GM06990 (cell line): ENCODE results near the gene KCNJ10.

Experiments used
- DNase-seq: peaks from one replicate; pipeline ENCODE4 v3.0.0-alpha.2; 2011; ENCODE audit not compliant: insufficient read length; ENCODE audit errors: extremely low read depth
- H3K27me3 ChIP-seq: replicated peaks from 2 replicates; pipeline ENCODE4 v1.6.0; 2011; ENCODE audit warnings: low read length; ENCODE audit not compliant: control insufficient read depth, insufficient read depth
- H3K36me3 ChIP-seq: 2 replicates; pipeline ENCODE4 v1.5.1; 2011; ENCODE audit warnings: low read length; ENCODE audit not compliant: control insufficient read depth, insufficient read depth
- H3K4me3 ChIP-seq: replicated peaks from 2 replicates; pipeline ENCODE4 v1.5.1; 2011; ENCODE audit warnings: low read depth, mild to moderate bottlenecking, control low read depth, low read length
- TF ChIP-seq, protein P1 (sequence below): IDR thresholded peaks from 2 replicates; pipeline ENCODE4 v1.5.1; 2011; ENCODE audit warnings: low read length, control low read depth, mild to moderate bottlenecking, inconsistent platforms; ENCODE audit not compliant: insufficient read depth, poor library complexity, severe bottlenecking

KCNJ10 gene

DNA sequence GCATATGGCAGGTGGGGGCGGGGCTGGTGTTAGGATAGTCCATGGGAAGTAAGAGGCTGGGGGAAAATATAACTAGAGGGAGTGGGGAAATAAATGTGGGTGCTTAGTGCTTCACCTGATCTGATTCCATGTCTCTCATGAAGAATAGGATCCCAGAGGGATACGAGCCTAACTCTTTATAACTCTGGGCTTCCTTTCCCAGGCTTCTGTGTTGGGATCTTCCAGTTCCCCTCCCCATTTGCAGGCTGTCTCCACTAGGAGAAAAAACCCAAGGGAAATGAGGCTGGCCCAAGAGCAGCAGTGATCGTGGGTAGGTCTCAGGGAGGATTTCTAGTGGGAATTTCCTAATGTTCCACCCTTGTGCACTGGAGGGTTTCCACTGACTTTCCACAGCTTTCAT lies 13.0 kb upstream of the KCNJ10 start:
- no peak for DNase-seq
- TF ChIP-seq, protein P1, sequence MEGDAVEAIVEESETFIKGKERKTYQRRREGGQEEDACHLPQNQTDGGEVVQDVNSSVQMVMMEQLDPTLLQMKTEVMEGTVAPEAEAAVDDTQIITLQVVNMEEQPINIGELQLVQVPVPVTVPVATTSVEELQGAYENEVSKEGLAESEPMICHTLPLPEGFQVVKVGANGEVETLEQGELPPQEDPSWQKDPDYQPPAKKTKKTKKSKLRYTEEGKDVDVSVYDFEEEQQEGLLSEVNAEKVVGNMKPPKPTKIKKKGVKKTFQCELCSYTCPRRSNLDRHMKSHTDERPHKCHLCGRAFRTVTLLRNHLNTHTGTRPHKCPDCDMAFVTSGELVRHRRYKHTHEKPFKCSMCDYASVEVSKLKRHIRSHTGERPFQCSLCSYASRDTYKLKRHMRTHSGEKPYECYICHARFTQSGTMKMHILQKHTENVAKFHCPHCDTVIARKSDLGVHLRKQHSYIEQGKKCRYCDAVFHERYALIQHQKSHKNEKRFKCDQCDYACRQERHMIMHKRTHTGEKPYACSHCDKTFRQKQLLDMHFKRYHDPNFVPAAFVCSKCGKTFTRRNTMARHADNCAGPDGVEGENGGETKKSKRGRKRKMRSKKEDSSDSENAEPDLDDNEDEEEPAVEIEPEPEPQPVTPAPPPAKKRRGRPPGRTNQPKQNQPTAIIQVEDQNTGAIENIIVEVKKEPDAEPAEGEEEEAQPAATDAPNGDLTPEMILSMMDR, result no peak
- no peaks in the 10 kb centered on the region; the same call in 1 of the 2 replicates for H3K36me3 ChIP-seq
- H3K27me3 ChIP-seq, result no peaks in the 10 kb centered on the region; the same call in 1 of the 2 replicates
- no peak overlapping the region for H3K4me3 ChIP-seq

DNA sequence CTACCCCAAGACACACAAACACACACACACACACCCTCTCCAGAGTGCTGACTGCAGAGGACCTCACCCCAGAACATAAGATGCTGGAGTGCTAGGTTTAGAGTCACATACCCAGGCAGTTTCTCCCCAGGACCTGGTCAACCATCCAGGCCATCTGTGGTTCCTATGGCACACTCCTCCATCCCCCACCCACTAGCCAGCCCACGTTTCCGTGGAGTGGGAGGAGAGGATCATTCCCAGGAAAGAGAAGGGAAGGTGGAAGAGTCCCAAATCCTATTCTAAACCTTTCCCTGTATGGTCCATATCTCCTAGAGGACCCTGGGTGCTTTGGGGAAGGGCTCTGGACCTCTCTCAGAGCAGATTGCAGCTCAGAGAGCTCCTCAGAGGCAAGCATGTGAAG lies 12.5 kb upstream of the KCNJ10 start:
- no peak for DNase-seq
- no peak overlapping the region for H3K4me3 ChIP-seq
- H3K27me3 ChIP-seq, result no peaks in the 10 kb centered on the region; the same call in 1 of the 2 replicates
- no peaks in the 10 kb centered on the region for H3K36me3 ChIP-seq
- TF ChIP-seq, protein P1, result no peak

DNA sequence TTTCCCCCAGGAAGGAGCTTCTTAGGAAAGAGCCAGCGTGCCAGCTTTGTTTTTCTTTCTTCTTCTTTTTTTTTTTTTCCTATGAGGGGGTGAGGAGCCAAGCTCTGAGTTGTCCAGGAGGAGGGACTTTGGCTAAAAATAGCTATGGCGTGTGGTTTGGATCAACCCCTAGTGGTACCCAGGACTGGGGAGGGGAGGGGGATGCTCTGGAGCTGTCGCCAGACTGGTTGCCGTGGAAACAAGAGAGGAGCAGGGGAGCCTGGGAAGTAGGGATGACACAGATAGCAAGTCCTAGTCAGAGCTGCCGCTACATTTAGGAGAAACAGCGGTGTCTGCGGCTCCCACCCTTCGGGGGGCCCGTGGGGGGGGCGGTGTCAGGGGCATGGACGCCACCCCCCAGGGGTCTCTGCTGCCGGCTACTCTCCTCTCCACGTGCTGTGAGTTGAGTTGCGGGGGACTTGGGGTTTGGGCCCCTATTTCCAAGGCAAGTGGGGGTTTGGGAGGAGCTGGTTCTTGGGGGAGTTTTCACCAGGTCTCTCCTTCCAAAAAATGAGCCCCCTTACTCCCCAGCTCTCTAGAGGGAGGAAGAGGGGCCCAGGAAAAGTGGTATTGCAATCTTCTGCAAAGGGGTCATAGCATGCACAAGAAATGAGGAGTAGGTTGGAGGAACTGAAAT lies 11.4 kb upstream of the KCNJ10 start, which contains the start of gene KCNJ9:
KCNJ9 (plus strand) TSS at position 278 of the 676 bp plus-strand sequence. CDS start 2,493 bp downstream, outside the sequence.
- Histone ChIP-seq H3K36me3 (no peaks in the 10 kb centered on the region), H3K4me3 (no peak within 1 kb of the TSS), H3K27me3 (no peaks in the 10 kb centered on the region; the same call in 1 of the 2 replicates)
- no peak for DNase-seq
- TF ChIP-seq, protein P1, result no peak

DNA sequence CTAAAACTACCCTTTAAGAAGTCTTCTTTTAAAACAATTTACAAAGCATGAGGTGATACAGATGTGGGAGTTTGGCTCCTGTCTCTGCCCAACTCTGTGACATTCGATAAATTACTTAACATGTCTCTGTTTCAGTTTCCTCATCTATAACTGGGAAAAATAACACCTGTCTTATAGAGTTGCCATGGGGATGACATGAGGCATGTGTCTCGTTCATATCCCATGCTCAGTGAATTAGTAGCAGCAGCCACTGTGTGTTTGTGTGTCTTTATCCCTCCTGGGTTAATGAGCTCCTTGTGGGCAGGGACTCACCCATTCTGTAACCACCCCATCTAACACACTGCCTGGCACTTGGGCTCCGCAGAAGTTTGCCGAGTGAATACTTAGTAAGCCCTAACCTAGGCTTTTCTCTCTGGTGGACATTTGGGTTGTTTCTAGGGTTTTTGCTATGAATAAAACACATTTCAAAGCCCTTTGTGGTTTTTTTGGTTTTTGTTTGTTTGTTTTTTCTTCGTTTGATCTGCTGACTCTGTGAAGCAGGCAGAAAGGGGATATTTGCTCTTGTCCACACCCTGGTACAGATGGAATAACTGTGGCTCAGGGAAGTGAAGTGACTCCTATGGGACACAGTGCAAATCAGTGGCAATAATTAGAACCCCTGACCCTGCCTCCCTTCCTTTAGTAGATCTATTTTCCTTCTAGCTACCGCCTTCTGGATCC lies 10.6 kb upstream of the KCNJ10 start:
- TF ChIP-seq, protein P1, result no peak
- no peak overlapping the region for H3K4me3 ChIP-seq
- DNase-seq, result no peak
- no peaks in the 10 kb centered on the region; the same call in 1 of the 2 replicates for H3K27me3 ChIP-seq
- H3K36me3 ChIP-seq, result no peaks in the 10 kb centered on the region

DNA sequence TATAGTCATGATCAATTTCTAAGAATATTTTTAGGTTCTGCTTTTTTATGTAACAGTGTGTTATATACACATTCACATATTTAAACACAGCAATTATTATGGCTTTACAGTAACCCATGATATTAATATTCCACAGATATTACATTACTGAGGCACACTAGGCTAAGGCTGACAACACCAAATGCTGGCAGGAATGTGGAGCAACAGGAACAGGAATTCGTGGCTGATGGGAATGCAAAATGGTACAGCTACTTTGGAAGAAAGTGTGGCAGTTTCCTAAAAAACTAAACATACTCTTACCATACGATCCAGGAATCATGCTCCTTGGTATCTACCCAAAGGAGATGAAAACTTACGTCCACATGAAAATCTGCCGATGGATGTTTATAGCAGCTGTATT lies 9.5 kb upstream of the KCNJ10 start:
- no peak overlapping the region for H3K4me3 ChIP-seq
- H3K36me3 ChIP-seq, result no peaks in the 10 kb centered on the region
- no peak for DNase-seq
- no peaks in the 10 kb centered on the region; the same call in 1 of the 2 replicates for H3K27me3 ChIP-seq
- TF ChIP-seq, protein P1, result no peak
